GM12865 (cell line): Measurements from ENCODE around the gene ZNF527.
A peak's percentile ranks its signal among the peaks of the same experiment; 100 is the strongest.

ENCODE experiments used
- DNase-seq: peaks from one replicate; pipeline ENCODE4 v3.0.0; 2010; ENCODE audit warnings: low read depth
- H3K4me3 ChIP-seq: 2 replicates; pipeline ENCODE4 v1.5.1; 2011; ENCODE audit warnings: mild to moderate bottlenecking, low read depth, low read length, control low read depth
- CTCF ChIP-seq: IDR thresholded peaks from 2 replicates; pipeline ENCODE4 v1.5.1; 2011; ENCODE audit warnings: low read length, control low read depth, low read depth, inconsistent platforms; ENCODE audit not compliant: insufficient read depth; ENCODE audit errors: missing control alignments

Gene ZNF527

GRCh38 chr19:37370880-37371661 is at the start of gene ZNF527:
ZNF527 (plus strand) TSS chr19:37371099; CDS start chr19:37374199, 3,100 bp downstream.
- TF ChIP-seq CTCF: no peak
- peak; percentile 98 for DNase-seq
- peak within 1 kb of the TSS; percentile 49 for H3K4me3 ChIP-seq

GRCh38 chr19:37329686-37330085 is 41.2 kb upstream of the ZNF527 start:
- no peak for DNase-seq
- H3K4me3 ChIP-seq: no peak overlapping the region
- TF ChIP-seq CTCF: no peak

GRCh38 chr19:37332839-37333238 is 38.1 kb upstream of the ZNF527 start:
- H3K4me3 ChIP-seq: no peak overlapping the region
- no peak for TF ChIP-seq CTCF
- no peak for DNase-seq

- no peak for DNase-seq
- no peak overlapping the region for H3K4me3 ChIP-seq
- TF ChIP-seq CTCF: no peak
Observed at GRCh38 chr19:37333457-37333856, 37.4 kb upstream of the ZNF527 start.

GRCh38 chr19:37334179-37335071 is 36.5 kb upstream of the ZNF527 start:
- H3K4me3 ChIP-seq: peak overlapping the region; percentile 73
- no peak for TF ChIP-seq CTCF
- peak; percentile 92 for DNase-seq

GRCh38 chr19:37342753-37343152 is 28.1 kb upstream of the ZNF527 start:
- TF ChIP-seq CTCF: no peak
- DNase-seq: no peak
- H3K4me3 ChIP-seq: no peak overlapping the region
